Common myeloid progenitor, CD34-positive (primary cell): Measurements from ENCODE around the gene ERI3.

Experiments
- CTCF ChIA-PET: fragments of 350-600 bp; sonication (Branson Sonifier 250); formaldehyde crosslinking; loops from one replicate; lab custom pipeline; 2021; ENCODE audit warnings: antibody characterized with exemption; lab: Charles Lee
- POLR2A ChIA-PET: fragments of 350-600 bp; sonication (Branson Sonifier 250); formaldehyde crosslinking; loops from one replicate; lab custom pipeline; 2021; ENCODE audit warnings: antibody characterized with exemption; lab: Charles Lee
- DNase-seq, 3 donors: peaks; one replicate each; pipeline versions ENCODE4 v3.0.0 to v3.0.0-alpha.2; 2013
- H3K27ac ChIP-seq, 2 experiments: 1 replicate in 1 of 2; 2 replicates in 1 of 2; pipeline ENCODE4 v1.7.0; 2013; ENCODE audit warnings: inconsistent platforms in 2 of 2, low read length in 2 of 2, mild to moderate bottlenecking in 2 of 2, low read depth in 1 of 2, moderate library complexity in 1 of 2; ENCODE audit not compliant: severe bottlenecking in 2 of 2, insufficient read depth in 1 of 2, poor library complexity in 1 of 2
- H3K27me3 ChIP-seq, 5 experiments: replicated peaks in 2 of 5; 1 replicate in 3 of 5; 2 replicates in 2 of 5; pipeline versions ENCODE4 v1.6.1 to v1.7.0; 2013; ENCODE audit warnings: low read length in 4 of 5, mild to moderate bottlenecking in 2 of 5, moderate library complexity in 2 of 5, inconsistent platforms in 1 of 5; ENCODE audit not compliant: insufficient read depth in 5 of 5, control insufficient read depth in 4 of 5
- H3K36me3 ChIP-seq, 4 experiments: 1 replicate in 2 of 4; 2 replicates in 2 of 4; pipeline versions ENCODE4 v1.6.1 to v1.7.0; 2013; ENCODE audit warnings: low read length in 3 of 4, control low read depth in 1 of 4, mild to moderate bottlenecking in 1 of 4; ENCODE audit not compliant: control insufficient read depth in 4 of 4, insufficient read depth in 4 of 4
- H3K4me1 ChIP-seq, 4 experiments: 1 replicate in 3 of 4; 2 replicates in 1 of 4; pipeline versions ENCODE4 v1.6.1 to v1.7.1; 2013; ENCODE audit warnings: low read length in 3 of 4, mild to moderate bottlenecking in 3 of 4, control low read depth in 1 of 4, inconsistent platforms in 1 of 4, moderate library complexity in 1 of 4; ENCODE audit not compliant: control insufficient read depth in 4 of 4, insufficient read depth in 4 of 4; ENCODE audit errors: control extremely low read depth in 1 of 4
- H3K4me3 ChIP-seq, 7 experiments: 1 replicate in 4 of 7; 2 replicates in 3 of 7; pipeline versions ENCODE4 v1.5.1 to v1.7.0; 2013; ENCODE audit warnings: mild to moderate bottlenecking in 7 of 7, low read length in 6 of 7, moderate library complexity in 6 of 7, inconsistent platforms in 2 of 7, low read depth in 2 of 7, control low read depth in 1 of 7; ENCODE audit not compliant: insufficient read depth in 4 of 7, control insufficient read depth in 1 of 7; ENCODE audit errors: extremely low read depth in 1 of 7
- H3K9me3 ChIP-seq, 5 experiments: 1 replicate in 4 of 5; 2 replicates in 1 of 5; pipeline versions ENCODE4 v1.6.1 to v1.7.1; 2013; ENCODE audit warnings: low read length in 4 of 5, mild to moderate bottlenecking in 2 of 5, inconsistent platforms in 1 of 5, low read depth in 1 of 5, moderate library complexity in 1 of 5; ENCODE audit not compliant: control insufficient read depth in 4 of 5, insufficient read depth in 2 of 5; ENCODE audit errors: control extremely low read depth in 1 of 5
- WGBS: methylation state at CpG from one replicate; pipeline ENCODE4 v1.1.5; 2013; ENCODE audit not compliant: insufficient coverage; 5-methylcytosine and 5-hydroxymethylcytosine counted together

The ERI3 gene

DNA sequence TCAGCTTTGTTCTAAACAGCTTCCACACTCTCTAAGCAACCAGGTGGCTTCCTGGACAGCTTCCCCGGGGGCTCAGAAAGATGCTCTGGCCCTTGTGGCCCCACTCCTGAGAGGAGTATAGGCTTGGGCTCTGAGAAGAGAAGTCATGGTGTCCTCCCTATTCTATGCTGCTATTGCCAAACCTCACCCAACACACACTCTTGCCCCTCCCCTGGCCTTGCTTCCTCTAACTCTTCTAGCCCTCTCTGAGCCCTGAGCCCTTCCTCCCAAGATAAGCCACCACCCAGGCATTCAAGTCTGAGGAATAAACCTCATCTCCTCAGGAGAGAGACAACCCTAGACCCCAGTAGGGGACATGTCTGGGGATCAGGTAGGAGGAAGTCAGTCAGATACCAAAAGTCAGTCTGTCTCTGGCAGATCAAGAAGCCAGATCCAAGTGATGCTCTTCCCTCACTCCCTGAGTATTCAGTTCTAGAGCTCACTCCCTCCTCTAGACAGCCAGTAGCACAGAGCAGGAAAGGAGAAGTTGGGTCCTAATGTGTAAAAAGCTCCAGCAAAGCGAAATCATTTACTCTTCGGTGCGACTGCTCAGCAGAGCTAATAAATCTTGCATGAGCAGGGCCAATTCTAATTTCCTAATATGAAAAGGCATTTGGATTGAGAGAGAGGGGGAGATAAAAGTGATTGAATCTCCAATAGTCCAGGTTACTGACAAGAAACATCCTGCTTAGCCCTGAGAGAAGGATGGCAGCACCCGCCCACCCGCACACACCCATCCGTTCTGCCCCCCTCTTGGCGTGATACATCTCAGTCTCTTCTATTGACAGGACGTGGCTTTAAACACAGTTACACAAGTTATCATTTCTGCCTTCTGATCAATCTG, 91.2 kb downstream of the ERI3 start:
- POLR2A ChIA-PET: interaction anchor here (1.2 kb wide), 1 partner anchor 43 kb away, joined by 4 read pairs; no protein-coding TSS in a partner anchor
- Histone ChIP-seq H3K36me3 (peaks cover 0 to 5% (median 1%) of the 10 kb centered on the region in 4 experiments), H3K9me3 (no peaks in the 10 kb centered on the region), H3K27me3 (no peaks in the 10 kb centered on the region), H3K27ac (no peak overlapping the region), H3K4me1 (peaks cover 0 to 24% (median 0%) of the 10 kb centered on the region in 4 experiments), H3K4me3 (no peak overlapping the region)
- 85% methylated on average over 8 of the region's 9 CpGs for WGBS
- peak in 2 of 3 donors; percentile 10 to 19 for DNase-seq
- CTCF ChIA-PET: interaction anchor here (0.9 to 1.6 kb wide), 3 partner anchors 14 to 36 kb away, joined by 3 to 4 read pairs (median 3); no protein-coding TSS in a partner anchor

DNA sequence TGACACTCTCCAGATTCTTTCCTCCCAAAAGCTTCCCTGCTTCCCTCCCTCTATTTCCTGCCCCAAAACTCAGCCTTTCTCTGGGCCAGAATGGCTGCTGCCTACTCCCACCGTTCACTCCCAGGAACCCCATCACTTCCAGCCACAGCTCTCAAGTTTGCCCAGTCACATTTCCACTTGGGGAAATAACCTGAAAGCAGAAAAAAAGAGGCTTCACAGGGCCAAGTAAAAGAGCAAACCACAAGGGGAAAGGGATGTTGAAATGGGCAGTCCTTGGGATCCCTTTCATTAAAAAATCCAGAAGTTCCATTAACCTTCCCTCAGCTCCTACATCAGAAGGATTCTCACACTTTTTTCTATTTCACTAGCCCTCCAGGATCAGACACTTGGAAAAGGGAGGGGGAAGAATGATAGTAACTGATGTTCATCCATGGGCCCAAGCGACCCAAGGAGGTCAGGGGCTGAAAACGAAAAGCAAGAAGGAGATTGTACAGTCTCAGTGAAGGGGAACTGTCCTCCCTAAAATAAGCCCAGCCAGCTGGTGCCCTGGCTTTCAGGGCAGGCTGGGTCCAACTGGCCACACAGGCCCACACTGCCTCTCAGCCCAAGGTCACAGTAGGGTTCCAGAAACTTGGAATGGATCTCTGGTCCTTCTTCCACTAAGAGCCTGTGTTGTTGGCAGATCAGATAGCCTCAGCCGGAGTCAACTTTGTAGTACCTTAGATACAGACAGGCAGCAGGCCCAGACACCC, 92.1 kb downstream of the ERI3 start:
- 95% methylated on average over 4 of the region's 4 CpGs for WGBS
- Histone ChIP-seq H3K9me3 (no peaks in the 10 kb centered on the region), H3K4me3 (no peak overlapping the region), H3K36me3 (peaks cover 0 to 3% (median 1%) of the 10 kb centered on the region in 4 experiments), H3K27ac (no peak overlapping the region), H3K4me1 (peaks cover 0 to 24% (median 0%) of the 10 kb centered on the region in 4 experiments), H3K27me3 (no peaks in the 10 kb centered on the region)
- DNase-seq: no peak
- POLR2A ChIA-PET: interaction anchor here (1.2 kb wide), 1 partner anchor 42 kb away, joined by 4 read pairs; no protein-coding TSS in a partner anchor
- CTCF ChIA-PET: interaction anchor here (1.4 to 2.0 kb wide), 3 partner anchors 13 to 390 kb away, joined by 3 to 4 read pairs (median 4); no protein-coding TSS in a partner anchor

DNA sequence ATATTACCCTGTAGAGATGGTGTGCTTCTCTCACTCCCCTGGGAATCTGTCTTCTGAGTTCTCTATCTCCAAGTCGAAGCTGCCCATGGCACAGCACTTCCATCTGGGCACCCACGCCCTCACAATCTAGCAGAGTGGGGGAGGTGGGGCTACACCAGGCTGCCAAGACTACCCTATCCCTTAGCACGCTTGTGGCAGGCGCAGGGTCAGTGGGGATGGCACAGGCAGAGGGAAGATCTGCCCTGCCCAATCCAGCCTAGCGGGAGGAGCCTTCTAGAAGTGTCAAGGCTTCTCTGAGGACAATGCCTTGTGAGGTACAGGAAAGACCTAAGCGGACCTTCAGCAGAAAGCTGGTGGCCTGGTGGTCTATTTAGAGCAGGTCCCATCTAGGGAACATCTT, 92.6 kb downstream of the ERI3 start:
- CTCF ChIA-PET: interaction anchor here (1.4 to 2.0 kb wide), 2 partner anchors 45 to 391 kb away, joined by 4 read pairs; no protein-coding TSS in a partner anchor
- no peak overlapping the region for H3K27ac ChIP-seq
- DNase-seq: no peak
- POLR2A ChIA-PET: no interaction called here
- H3K4me3 ChIP-seq: no peak overlapping the region
- 99% methylated on average over 6 of the region's 6 CpGs for WGBS
- no peaks in the 10 kb centered on the region for H3K9me3 ChIP-seq
- H3K36me3 ChIP-seq: peaks cover 0 to 8% (median 2%) of the 10 kb centered on the region in 4 experiments
- H3K27me3 ChIP-seq: no peaks in the 10 kb centered on the region
- peaks cover 0 to 24% (median 0%) of the 10 kb centered on the region in 4 experiments for H3K4me1 ChIP-seq

DNA sequence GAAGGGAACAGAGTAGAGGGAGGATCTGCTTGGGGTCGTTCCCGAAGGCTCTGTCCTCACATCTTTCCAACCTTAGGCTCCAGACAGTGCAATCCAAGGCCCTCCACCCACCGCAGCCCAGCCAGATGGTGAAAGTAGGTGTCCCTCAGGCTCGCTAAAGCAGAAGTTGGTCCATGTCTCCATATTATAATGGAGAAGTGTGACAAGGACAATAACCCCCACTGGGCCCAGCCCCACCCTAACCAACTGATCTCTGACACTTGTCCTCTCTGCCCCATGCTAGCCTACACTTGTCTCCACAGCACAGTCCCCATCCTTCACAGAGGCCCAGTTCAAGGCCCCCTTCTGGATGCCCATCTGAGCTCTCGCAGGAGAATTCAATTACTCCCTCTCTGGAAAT, 93.1 kb downstream of the ERI3 start:
- no peak for DNase-seq
- 100% methylated on average over 1 of the region's 5 CpGs for WGBS
- ChIA-PET POLR2A (no interaction called here), CTCF (interaction anchor here (0.6 to 2.0 kb wide), 3 partner anchors 44 to 391 kb away, joined by 3 to 4 read pairs (median 4); no protein-coding TSS in a partner anchor)
- no peak overlapping the region for H3K4me3 ChIP-seq
- H3K9me3 ChIP-seq: no peaks in the 10 kb centered on the region
- H3K4me1 ChIP-seq: peaks cover 0 to 24% (median 0%) of the 10 kb centered on the region in 4 experiments
- no peak overlapping the region for H3K27ac ChIP-seq
- H3K36me3 ChIP-seq: peaks cover 0 to 10% (median 2%) of the 10 kb centered on the region in 4 experiments
- H3K27me3 ChIP-seq: no peaks in the 10 kb centered on the region

DNA sequence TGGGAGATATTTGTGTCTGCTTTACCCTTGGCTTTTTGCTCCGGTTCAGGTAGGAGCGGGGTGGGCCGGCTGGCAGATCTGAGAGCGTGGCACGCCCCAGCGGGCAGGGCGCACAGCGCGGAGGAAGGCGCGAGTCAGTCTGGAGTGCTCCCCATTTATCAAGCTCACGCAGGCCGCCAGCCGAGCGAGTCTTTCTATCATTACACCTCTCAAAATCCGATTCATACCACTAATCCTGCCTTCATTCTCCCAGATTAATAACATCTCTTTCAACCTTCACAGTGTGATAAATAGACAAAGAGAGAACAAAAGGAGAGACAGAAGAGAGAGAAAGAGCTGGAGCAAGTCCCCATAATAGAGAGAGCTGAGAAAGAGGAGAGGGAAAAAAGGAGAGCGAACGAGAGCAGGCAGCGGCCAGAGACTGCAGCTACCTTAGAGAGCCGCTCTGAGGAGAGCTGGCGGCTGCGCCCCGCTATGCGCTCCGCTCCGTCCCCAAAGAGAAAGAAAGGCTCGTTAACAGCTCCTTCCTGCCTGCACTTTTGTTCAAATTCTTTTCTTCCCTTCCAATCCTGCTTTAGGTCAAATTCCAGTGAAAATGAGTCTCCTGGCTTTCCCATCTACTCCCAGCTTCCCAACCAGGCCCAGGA, 93.8 kb downstream of the ERI3 start:
- no peak overlapping the region for H3K4me3 ChIP-seq
- H3K36me3 ChIP-seq: peaks cover 0 to 14% (median 4%) of the 10 kb centered on the region in 4 experiments
- no peaks in the 10 kb centered on the region for H3K9me3 ChIP-seq
- H3K27me3 ChIP-seq: no peaks in the 10 kb centered on the region
- no peak overlapping the region for H3K27ac ChIP-seq
- DNase-seq: no peak
- POLR2A ChIA-PET: no interaction called here
- H3K4me1 ChIP-seq: peaks cover 0 to 24% (median 0%) of the 10 kb centered on the region in 4 experiments
- over 99% methylated on average over 22 of the region's 27 CpGs for WGBS
- CTCF ChIA-PET: interaction anchor here (0.6 to 2.0 kb wide), 3 partner anchors 44 to 392 kb away, joined by 3 to 4 read pairs (median 4); no protein-coding TSS in a partner anchor

DNA sequence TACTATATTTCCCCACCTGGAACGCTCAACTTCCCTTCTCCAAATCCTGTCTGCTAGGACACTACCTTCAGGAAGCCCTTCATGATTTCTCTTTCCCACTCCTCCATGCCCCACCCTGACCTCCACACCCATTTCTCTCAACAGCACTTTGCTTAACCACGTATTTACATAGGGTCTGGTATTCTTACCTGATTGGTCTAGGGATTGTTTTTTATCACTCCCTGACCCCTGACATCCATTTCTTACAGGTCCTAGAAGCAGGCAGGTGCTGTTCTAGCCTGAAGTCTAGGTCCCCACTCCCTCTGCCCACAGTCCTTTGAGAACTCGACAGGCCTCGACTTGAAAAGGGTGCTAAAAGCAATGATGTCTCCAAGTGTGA, 94.3 kb downstream of the ERI3 start:
- ChIA-PET CTCF (no interaction called here), POLR2A (no interaction called here)
- H3K9me3 ChIP-seq: no peaks in the 10 kb centered on the region
- no peaks in the 10 kb centered on the region for H3K27me3 ChIP-seq
- WGBS: 94% methylated on average over 4 of the region's 4 CpGs
- no peak overlapping the region for H3K4me3 ChIP-seq
- H3K36me3 ChIP-seq: peaks cover 0 to 16% (median 6%) of the 10 kb centered on the region in 4 experiments
- no peak for DNase-seq
- peaks cover 0 to 24% (median 0%) of the 10 kb centered on the region in 4 experiments for H3K4me1 ChIP-seq
- no peak overlapping the region for H3K27ac ChIP-seq
